Tibial artery (tissue), 4 donors: ENCODE results near the gene PROSER1.

Experiments
- DNase-seq, 2 donors: peaks; one replicate each; pipeline ENCODE4 v3.0.0-alpha.2; 2019
- H3K27ac ChIP-seq, 2 donors: fragments of 200-600 bp; sonication (generic) in 1 of 2; 1 replicate in 1 of 2; 2 replicates in 1 of 2; pipeline ENCODE4 v1.5.1; 2018 to 2019; ENCODE audit warnings: mild to moderate bottlenecking in 1 of 2
- H3K27me3 ChIP-seq, 2 donors: fragments of 200-600 bp; sonication (generic) in 1 of 2; one replicate each; pipeline versions ENCODE4 v1.5.1 to v1.6.0; 2016 to 2019
- H3K36me3 ChIP-seq, 3 donors: fragments of 200-600 bp; sonication (generic) in 2 of 3; one replicate each; pipeline ENCODE4 v1.5.1; 2016 to 2019; ENCODE audit warnings: mild to moderate bottlenecking in 2 of 3
- H3K4me1 ChIP-seq, 4 donors: fragments of 200-600 bp; sonication (generic) in 2 of 4; 1 replicate in 3 of 4; 2 replicates in 1 of 4; pipeline ENCODE4 v1.5.1; 2016 to 2019
- H3K4me3 ChIP-seq, 2 donors: fragments of 200-600 bp; sonication (generic) in 1 of 2; 1 replicate in 1 of 2; 2 replicates in 1 of 2; pipeline ENCODE4 v1.5.1; 2018 to 2019; ENCODE audit warnings: mild to moderate bottlenecking in 2 of 2
- H3K9me3 ChIP-seq, 3 donors: fragments of 200-600 bp; sonication (generic) in 1 of 3; one replicate each; pipeline ENCODE4 v1.5.1; 2016 to 2019
- CTCF ChIP-seq, 2 experiments: fragments of 200-600 bp in 1 of 2; fragments of 450-650 bp in 1 of 2; IDR thresholded peaks; one replicate each; pipeline ENCODE4 v1.5.1; 2017 to 2019; ENCODE audit warnings: antibody characterized with exemption in 2 of 2, mild to moderate bottlenecking in 1 of 2, moderate library complexity in 1 of 2
- intact Hi-C: fragments of 100-400 bp; cut with DNase I; formaldehyde crosslinking; loops from one replicate; pipeline ENCODE4 v1.15.0; 2023; ENCODE audit warnings: low total_unique reads

PROSER1 gene

GRCh38 chr13:38990693-38991092 is 47.2 kb downstream of the PROSER1 start, which contains the start of gene STOML3:
STOML3 (minus strand) TSS chr13:38990831; CDS start chr13:38990721, 110 bp downstream.
- no peak for DNase-seq
- intact Hi-C loops = no loop called here
- H3K4me3 ChIP-seq = no peak within 1 kb of the TSS
- H3K36me3 ChIP-seq = no peaks in the 10 kb centered on the region
- no peak for TF ChIP-seq CTCF (IDR thresholded peaks at IDR 0.05)
- no peaks in the 10 kb centered on the region for H3K9me3 ChIP-seq
- H3K27ac ChIP-seq = no peak within 1 kb of the TSS
- no peaks in the 10 kb centered on the region for H3K27me3 ChIP-seq
- no peaks in the 10 kb centered on the region for H3K4me1 ChIP-seq

GRCh38 chr13:38981096-38981495 is 56.8 kb downstream of the PROSER1 start:
- no peak for TF ChIP-seq CTCF (IDR thresholded peaks at IDR 0.05)

GRCh38 chr13:38980750-38981078 is 57.2 kb downstream of the PROSER1 start:
- intact Hi-C loops = no loop called here
- Histone ChIP-seq H3K9me3 (peaks cover 0 to 6% (median 0%) of the 10 kb centered on the region in 3 donors), H3K4me1 (no peaks in the 10 kb centered on the region), H3K27me3 (no peaks in the 10 kb centered on the region), H3K4me3 (no peak overlapping the region), H3K36me3 (no peaks in the 10 kb centered on the region), H3K27ac (no peak overlapping the region)
- no peak for TF ChIP-seq CTCF (IDR thresholded peaks at IDR 0.05)
- no peak for DNase-seq

More at GRCh38 chr13:38981096-38981495, 56.8 kb downstream of the PROSER1 start:
- no peak for DNase-seq
- no peak overlapping the region for H3K27ac ChIP-seq
- H3K4me3 ChIP-seq = no peak overlapping the region
- H3K9me3 ChIP-seq = peaks cover 0 to 6% (median 0%) of the 10 kb centered on the region in 3 donors
- intact Hi-C loops = no loop called here
- H3K27me3 ChIP-seq = no peaks in the 10 kb centered on the region
- no peaks in the 10 kb centered on the region for H3K36me3 ChIP-seq
- no peaks in the 10 kb centered on the region for H3K4me1 ChIP-seq

GRCh38 chr13:38979891-38980749 is 57.8 kb downstream of the PROSER1 start:
- Histone ChIP-seq H3K36me3 (no peaks in the 10 kb centered on the region), H3K9me3 (peaks cover 0 to 6% (median 0%) of the 10 kb centered on the region in 3 donors), H3K4me3 (no peak overlapping the region), H3K4me1 (no peaks in the 10 kb centered on the region), H3K27ac (no peak overlapping the region), H3K27me3 (no peaks in the 10 kb centered on the region)
- DNase-seq = no peak
- intact Hi-C loops = no loop called here
- no peak for TF ChIP-seq CTCF (IDR thresholded peaks at IDR 0.05)

- Histone ChIP-seq H3K27me3 (no peaks in the 10 kb centered on the region), H3K9me3 (no peaks in the 10 kb centered on the region), H3K27ac (no peak overlapping the region), H3K4me3 (no peak overlapping the region), H3K36me3 (no peaks in the 10 kb centered on the region), H3K4me1 (no peaks in the 10 kb centered on the region)
- TF ChIP-seq CTCF (IDR thresholded peaks at IDR 0.05) = no peak
- intact Hi-C loops = no loop called here
- DNase-seq = no peak
These were observed 67.4 kb downstream of the PROSER1 start for GRCh38 chr13:38970380-38971051.
